ENCODE data around the gene CST7.

Gene CST7

DNA sequence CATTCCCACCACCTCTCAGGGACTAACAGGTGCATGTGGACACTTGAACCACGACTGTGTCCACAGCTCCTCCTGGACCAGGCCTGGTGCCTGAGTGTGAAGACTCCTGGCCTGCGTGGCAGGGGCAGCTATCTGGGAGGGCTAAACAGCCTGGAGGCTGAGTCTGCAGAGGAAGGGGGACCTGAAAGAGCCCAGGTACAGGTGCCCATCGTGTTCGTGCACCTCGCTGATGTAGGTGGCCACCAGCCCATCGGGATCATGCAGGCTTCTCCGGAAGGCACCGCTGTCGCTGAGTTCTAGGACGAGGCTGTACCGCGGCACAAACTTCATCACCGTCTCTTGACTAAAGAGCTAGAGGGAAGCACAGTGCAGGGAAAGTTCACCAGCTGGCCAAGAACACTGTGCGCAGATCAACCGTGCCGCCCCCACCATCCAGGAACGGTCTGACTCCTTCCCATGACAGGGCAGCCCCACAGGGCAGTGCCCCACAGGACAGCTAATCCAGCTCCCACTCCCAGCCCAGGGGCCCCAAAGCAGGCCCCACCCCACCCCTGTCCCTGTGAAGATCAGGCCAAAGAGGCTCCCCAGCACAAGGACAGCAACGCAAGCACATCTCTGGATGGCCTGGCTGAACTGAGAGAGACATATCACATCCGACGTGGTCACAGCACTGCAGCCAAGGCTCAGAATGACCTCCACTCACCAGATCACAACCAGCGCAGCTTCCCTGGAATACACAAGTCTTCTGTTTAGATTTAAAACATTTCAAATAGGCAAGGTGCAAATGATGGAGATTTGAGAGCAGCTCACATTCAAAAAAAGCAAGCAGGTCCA, 14.8 kb downstream of the CST7 start:
- ChIA-PET CTCF (interaction anchor here (1.0 to 1.9 kb wide), 6 partner anchors 8 to 176 kb away, joined by 3 to 7 read pairs (median 4); no protein-coding TSS in a partner anchor), POLR2A (no interaction called here)
- TF ChIP-seq, protein P1, sequence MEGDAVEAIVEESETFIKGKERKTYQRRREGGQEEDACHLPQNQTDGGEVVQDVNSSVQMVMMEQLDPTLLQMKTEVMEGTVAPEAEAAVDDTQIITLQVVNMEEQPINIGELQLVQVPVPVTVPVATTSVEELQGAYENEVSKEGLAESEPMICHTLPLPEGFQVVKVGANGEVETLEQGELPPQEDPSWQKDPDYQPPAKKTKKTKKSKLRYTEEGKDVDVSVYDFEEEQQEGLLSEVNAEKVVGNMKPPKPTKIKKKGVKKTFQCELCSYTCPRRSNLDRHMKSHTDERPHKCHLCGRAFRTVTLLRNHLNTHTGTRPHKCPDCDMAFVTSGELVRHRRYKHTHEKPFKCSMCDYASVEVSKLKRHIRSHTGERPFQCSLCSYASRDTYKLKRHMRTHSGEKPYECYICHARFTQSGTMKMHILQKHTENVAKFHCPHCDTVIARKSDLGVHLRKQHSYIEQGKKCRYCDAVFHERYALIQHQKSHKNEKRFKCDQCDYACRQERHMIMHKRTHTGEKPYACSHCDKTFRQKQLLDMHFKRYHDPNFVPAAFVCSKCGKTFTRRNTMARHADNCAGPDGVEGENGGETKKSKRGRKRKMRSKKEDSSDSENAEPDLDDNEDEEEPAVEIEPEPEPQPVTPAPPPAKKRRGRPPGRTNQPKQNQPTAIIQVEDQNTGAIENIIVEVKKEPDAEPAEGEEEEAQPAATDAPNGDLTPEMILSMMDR (IDR thresholded peaks at IDR 0.05; ENCODE audit: control extremely low read depth, extremely low read depth, low read depth, missing control alignments), result no peak
- DNase-seq (ENCODE audit: extremely low spot score), result no peak

DNA sequence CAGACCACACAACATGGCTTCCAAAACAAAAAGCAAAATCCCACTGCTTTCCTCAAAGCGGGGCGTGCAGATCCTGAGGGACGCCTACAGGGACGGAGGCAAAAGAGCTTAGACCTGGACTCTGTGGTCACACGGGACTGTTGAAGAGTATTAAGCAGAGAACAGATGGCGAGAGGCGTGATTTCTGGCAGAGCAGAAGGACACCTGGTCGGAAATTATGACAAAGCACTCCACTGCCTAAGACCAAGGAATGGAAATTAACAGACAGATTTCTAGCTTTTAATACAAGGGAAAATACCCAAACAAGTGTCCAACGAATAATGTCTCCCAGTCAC, 15.4 kb downstream of the CST7 start:
- ChIA-PET POLR2A (no interaction called here), CTCF (interaction anchor here (0.8 to 1.9 kb wide), 8 partner anchors 9 to 176 kb away, joined by 3 to 7 read pairs (median 4); no protein-coding TSS in a partner anchor)
- TF ChIP-seq, protein P1 (IDR thresholded peaks at IDR 0.05; ENCODE audit: control extremely low read depth, extremely low read depth, low read depth, missing control alignments), result no peak
- no peak for DNase-seq (ENCODE audit: extremely low spot score)

DNA sequence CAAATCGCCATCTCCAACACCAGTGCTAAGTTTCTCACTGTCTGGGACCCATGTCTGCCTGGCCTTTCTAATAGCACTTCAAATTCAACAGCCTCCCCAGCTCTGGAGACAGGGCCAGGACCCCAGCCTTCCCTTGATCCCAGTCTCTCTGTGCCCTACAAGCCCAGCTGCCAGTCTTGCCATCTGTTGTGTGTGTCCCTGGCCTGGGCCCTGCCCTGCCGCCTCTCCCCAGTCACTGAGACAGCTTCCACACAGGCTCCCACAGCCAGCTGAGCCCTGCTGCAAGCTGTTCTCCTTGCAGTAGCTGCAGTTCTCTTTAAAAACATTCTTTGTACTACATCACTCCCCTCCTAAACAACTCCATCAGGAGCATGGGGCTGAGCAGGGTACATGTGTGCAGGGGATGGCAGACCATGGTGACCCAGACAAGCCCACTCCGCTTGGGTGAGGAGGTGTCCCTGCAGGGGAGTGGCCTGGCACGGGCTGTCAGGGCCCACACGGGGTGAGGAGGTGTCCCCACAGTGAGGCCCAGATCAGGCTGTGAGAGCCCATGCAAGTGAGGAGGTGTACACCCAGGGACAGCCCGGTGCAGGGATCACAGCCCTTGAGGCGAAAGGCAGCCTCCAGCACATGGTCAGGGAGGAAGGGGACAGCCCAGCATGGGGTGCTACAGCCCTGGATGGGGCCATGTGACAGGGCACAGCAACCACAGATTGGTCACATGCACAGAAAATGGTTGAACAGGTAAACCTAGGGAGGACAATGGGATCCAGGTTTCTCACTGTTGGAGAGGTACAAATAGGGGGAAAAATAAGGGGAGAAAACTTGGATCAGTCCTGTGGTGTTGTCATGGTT, 16.2 kb downstream of the CST7 start:
- CTCF ChIA-PET, result interaction anchor here (0.8 to 1.8 kb wide), 6 partner anchors 10 to 100 kb away, joined by 3 to 5 read pairs (median 4); no protein-coding TSS in a partner anchor

DNA sequence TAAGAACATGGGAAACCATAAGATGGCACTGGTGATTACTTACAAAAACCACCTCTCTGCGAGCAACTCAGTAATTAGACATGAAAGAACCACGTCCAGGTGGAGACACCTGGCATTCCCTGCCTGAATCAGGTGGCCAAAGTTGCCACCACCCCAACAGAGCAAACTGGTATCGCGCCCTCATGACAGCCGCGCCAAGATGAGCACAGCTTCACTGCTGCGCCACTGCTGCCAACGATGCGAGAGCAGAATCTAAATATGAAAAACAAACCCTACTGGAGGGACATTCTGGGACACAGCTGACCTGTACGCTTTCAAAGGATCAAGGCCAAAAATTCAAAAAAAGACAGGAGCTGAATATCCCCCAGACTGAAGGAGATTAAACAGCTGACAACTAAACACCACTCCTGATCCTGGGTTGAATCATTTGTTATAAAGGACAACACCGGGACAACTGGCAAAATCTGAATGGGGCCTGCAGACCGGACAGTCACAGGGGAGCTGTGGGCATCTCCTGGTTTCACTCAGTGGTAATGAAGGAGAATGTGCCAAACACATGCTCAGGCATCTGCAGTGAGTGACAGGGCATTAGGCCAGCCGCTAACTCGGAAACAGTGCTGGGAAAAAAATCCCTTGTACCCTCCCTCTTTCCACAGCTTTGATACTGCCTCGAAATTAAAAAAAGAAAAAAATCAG, 17.4 kb downstream of the CST7 start:
- TF ChIP-seq, protein P1 (IDR thresholded peaks at IDR 0.05; ENCODE audit: control extremely low read depth, extremely low read depth, low read depth, missing control alignments), result no peak
- DNase-seq (ENCODE audit: extremely low spot score), result no peak
- ChIA-PET POLR2A (no interaction called here), CTCF (interaction anchor here (1.2 kb wide), 1 partner anchor 11 kb away, joined by 6 read pairs; no protein-coding TSS in a partner anchor)

More for the DNA sequence above, 16.2 kb downstream of the CST7 start:
- POLR2A ChIA-PET, result no interaction called here
- DNase-seq (ENCODE audit: extremely low spot score), result no peak
- TF ChIP-seq, protein P1 (IDR thresholded peaks at IDR 0.05; ENCODE audit: control extremely low read depth, extremely low read depth, low read depth, missing control alignments), result no peak

DNA sequence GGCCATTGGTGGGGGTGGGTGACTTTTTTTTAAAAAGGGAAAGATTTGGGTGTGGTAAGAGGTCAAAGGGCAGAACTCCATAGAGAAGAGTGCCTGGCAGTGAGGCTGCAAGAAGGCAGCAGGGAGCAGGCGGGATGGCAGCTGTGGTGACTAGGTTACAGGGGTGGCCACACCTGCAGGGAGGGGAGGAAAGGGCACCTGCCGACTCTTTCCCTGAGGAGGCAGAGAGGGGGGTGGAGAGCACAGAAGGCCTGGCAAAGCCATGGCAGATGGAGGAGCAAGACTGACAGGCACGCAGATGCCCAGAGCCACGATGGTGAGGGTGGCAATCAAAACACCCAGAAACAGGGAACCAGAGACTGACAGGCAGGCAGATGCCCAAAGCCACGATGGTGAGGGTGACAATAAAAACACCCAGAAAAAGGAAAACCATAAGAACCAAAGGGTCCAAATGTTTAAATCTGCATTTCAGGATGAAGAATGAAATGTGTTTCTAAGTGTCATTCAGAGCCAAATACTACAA, 19.3 kb downstream of the CST7 start:
- ChIA-PET CTCF (no interaction called here), POLR2A (no interaction called here)
- DNase-seq (ENCODE audit: extremely low spot score), result no peak
- TF ChIP-seq, protein P1 (IDR thresholded peaks at IDR 0.05; ENCODE audit: control extremely low read depth, extremely low read depth, low read depth, missing control alignments), result no peak
